Measurements from ENCODE around the gene SPOCK1. TPM values are rescaled to one million over a fixed set of nuclear protein-coding genes. Genes with fewer than 3 reads are reported as not detected.

Gene SPOCK1
- total RNA-seq, 1 donor from 2014 or later: 28.6 TPM

DNA sequence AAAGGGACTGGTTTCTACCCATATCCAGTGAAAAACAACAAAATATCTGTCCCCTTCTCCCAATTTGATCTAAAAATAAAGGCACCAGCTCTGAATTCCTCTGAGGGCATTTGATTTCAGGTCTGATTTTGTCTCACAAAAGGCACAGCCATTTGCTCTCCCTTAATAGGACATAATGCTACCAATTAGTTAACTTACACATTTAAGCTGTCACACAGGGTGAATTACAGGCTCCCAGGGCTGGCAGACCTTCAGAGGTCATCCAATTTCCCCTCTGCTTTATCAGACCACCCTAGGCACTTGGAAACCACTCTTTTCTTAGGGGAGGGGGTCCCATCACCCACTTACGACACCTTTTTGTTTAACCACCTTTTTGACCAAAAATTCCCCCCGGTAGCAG lies 319.9 kb downstream of the SPOCK1 start:
- Histone ChIP-seq H3K4me3 (no peak overlapping the region), H3K9me3 (replicated peaks) (no peaks in the 10 kb centered on the region), H3K27me3 (ENCODE audit: low read depth) (peaks cover 43% of the 10 kb centered on the region), H3K27ac (replicated peaks) (no peak overlapping the region), H3K4me1 (no peaks in the 10 kb centered on the region), H3K36me3 (no peaks in the 10 kb centered on the region)
- TF ChIP-seq, protein P1, sequence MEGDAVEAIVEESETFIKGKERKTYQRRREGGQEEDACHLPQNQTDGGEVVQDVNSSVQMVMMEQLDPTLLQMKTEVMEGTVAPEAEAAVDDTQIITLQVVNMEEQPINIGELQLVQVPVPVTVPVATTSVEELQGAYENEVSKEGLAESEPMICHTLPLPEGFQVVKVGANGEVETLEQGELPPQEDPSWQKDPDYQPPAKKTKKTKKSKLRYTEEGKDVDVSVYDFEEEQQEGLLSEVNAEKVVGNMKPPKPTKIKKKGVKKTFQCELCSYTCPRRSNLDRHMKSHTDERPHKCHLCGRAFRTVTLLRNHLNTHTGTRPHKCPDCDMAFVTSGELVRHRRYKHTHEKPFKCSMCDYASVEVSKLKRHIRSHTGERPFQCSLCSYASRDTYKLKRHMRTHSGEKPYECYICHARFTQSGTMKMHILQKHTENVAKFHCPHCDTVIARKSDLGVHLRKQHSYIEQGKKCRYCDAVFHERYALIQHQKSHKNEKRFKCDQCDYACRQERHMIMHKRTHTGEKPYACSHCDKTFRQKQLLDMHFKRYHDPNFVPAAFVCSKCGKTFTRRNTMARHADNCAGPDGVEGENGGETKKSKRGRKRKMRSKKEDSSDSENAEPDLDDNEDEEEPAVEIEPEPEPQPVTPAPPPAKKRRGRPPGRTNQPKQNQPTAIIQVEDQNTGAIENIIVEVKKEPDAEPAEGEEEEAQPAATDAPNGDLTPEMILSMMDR (IDR thresholded peaks at IDR 0.05; ENCODE audit: borderline replicate concordance): no peak
- intact Hi-C loops (cut with micrococcal nuclease): no loop called here
- no peak for DNase-seq

DNA sequence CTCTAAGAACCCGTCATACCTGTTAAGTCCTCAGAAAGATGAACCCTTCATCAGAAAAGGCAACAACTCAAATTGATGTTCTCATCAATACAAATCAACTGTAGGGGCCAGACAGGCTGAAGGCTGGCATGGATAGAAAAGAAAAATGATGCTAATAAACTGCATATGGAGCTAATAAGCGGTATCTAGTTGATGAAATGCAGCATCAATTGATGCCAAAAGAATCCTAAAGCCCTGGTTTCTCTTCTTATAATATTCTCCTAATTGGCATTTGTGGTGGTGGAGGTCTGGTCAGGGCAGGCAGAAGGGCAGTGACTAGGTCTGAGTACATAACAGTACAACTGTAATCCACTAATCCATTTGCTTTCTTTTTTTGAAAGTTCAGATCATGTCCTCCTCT lies 322.5 kb downstream of the SPOCK1 start:
- peaks cover 40% of the 10 kb centered on the region for H3K27me3 ChIP-seq (ENCODE audit: low read depth)
- no peaks in the 10 kb centered on the region for H3K4me1 ChIP-seq
- no peaks in the 10 kb centered on the region for H3K36me3 ChIP-seq
- TF ChIP-seq, protein P1 (IDR thresholded peaks at IDR 0.05; ENCODE audit: borderline replicate concordance): no peak
- no peak for DNase-seq
- no peak overlapping the region for H3K4me3 ChIP-seq
- H3K9me3 ChIP-seq (replicated peaks): no peaks in the 10 kb centered on the region
- intact Hi-C loops (cut with micrococcal nuclease): no loop called here
- H3K27ac ChIP-seq (replicated peaks): no peak overlapping the region

DNA sequence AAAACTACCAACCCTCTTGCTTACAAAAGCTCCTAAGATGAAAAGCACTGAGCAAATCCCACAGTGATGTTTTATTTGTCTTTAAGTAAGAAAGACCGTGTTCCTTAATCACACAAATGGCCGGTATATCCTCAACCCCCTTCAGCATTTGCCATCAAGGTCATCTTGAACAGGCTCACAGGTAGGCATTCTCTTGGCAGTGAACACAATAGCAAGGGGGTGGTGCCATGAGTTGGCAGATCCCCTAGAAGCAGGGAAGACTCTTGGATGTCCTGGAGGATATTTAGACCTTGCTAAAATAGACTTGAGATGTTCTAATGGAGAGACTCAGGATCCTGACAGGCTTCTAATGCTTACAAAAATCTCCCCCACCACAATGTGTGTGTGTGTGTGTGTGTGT lies 323.0 kb downstream of the SPOCK1 start:
- H3K27ac ChIP-seq (replicated peaks): no peak overlapping the region
- DNase-seq: no peak
- TF ChIP-seq, protein P1 (IDR thresholded peaks at IDR 0.05; ENCODE audit: borderline replicate concordance): no peak
- peaks cover 40% of the 10 kb centered on the region for H3K27me3 ChIP-seq (ENCODE audit: low read depth)
- intact Hi-C loops (cut with micrococcal nuclease): no loop called here
- no peaks in the 10 kb centered on the region for H3K4me1 ChIP-seq
- H3K9me3 ChIP-seq (replicated peaks): no peaks in the 10 kb centered on the region
- no peak overlapping the region for H3K4me3 ChIP-seq
- no peaks in the 10 kb centered on the region for H3K36me3 ChIP-seq

DNA sequence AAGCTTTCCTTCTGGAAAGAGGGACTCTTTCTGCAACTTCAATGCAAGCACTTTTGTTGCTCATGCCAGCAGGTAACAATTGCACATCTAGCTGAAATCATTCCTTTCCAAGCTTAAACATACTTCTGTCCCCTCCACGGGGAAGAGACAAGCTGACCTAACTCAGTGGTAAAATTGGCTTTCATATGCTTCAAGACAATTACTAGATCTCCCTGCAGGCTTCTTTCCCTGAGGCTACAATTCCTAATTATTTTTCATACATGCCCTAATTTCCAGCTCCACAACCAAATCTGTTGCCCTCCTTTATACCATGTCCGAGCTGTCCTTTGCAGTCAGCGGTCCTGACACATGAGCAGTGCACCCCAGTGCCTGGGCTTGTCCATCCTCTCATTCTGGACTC lies 324.9 kb downstream of the SPOCK1 start:
- TF ChIP-seq, protein P1 (IDR thresholded peaks at IDR 0.05; ENCODE audit: borderline replicate concordance): no peak
- Histone ChIP-seq H3K9me3 (replicated peaks) (no peaks in the 10 kb centered on the region), H3K36me3 (no peaks in the 10 kb centered on the region), H3K27me3 (ENCODE audit: low read depth) (peaks cover 24% of the 10 kb centered on the region), H3K4me1 (no peaks in the 10 kb centered on the region), H3K4me3 (no peak overlapping the region), H3K27ac (replicated peaks) (no peak overlapping the region)
- DNase-seq: no peak
- intact Hi-C loops (cut with micrococcal nuclease): no loop called here

DNA sequence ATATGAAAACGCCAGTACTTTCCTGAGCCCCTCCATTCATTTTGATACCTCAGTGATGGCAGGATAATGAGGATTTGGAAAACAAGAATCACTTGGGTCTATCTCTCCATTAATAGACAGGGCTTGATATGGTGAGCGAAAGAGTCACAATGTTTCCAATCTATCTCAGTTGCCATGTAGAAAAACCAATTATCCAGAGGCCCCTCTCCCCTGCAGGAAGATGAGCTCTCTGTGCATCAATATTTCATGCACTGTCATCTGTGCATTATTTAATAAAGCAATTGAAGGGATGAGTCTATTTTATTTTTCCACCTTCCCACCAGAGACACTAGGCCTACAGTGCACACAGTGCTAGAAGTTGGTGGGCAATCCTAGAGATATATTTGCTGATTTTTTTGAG lies 326.9 kb downstream of the SPOCK1 start:
- TF ChIP-seq, protein P1 (IDR thresholded peaks at IDR 0.05; ENCODE audit: borderline replicate concordance): no peak
- H3K27ac ChIP-seq (replicated peaks): no peak overlapping the region
- intact Hi-C loops (cut with micrococcal nuclease): no loop called here
- H3K27me3 ChIP-seq (ENCODE audit: low read depth): peaks cover 5% of the 10 kb centered on the region
- no peaks in the 10 kb centered on the region for H3K4me1 ChIP-seq
- DNase-seq: no peak
- H3K4me3 ChIP-seq: no peak overlapping the region
- no peaks in the 10 kb centered on the region for H3K36me3 ChIP-seq
- H3K9me3 ChIP-seq (replicated peaks): no peaks in the 10 kb centered on the region

DNA sequence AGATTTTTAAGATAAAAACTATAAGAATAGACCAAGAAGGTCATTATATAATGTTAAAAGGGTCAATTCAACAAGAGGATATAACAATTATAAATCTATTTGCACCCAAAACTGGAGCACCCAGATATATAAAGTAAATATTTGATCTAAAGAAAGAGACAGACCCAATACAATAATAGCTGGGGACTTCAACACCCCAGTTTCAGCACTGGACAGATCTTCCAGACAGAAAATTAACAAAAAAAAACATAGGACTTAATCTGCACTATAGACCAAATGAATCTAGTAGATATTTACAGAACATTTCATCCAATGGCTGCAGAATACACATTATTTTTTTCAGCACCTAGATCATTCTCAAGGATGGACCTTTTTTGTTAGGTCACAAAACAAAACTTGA lies 331.9 kb downstream of the SPOCK1 start:
- no peaks in the 10 kb centered on the region for H3K4me1 ChIP-seq
- H3K27ac ChIP-seq (replicated peaks): no peak overlapping the region
- intact Hi-C loops (cut with micrococcal nuclease): no loop called here
- H3K4me3 ChIP-seq: no peak overlapping the region
- no peak for DNase-seq
- H3K36me3 ChIP-seq: no peaks in the 10 kb centered on the region
- TF ChIP-seq, protein P1 (IDR thresholded peaks at IDR 0.05; ENCODE audit: borderline replicate concordance): no peak
- no peaks in the 10 kb centered on the region for H3K9me3 ChIP-seq (replicated peaks)
- no peaks in the 10 kb centered on the region for H3K27me3 ChIP-seq (ENCODE audit: low read depth)

Measured in left ventricle myocardium inferior (tissue), 1 donor.